Trophoblast cell (in vitro differentiated cells and primary cell): Measurements from ENCODE around the gene PIP5K1C.

ENCODE experiments used
- DNase-seq, 2 donors: peaks; one replicate each; pipeline ENCODE4 v3.0.0-alpha.2; 2016
- H2AFZ ChIP-seq: 2 replicates; pipeline ENCODE4 v1.6.1; 2013; ENCODE audit warnings: low read length, moderate library complexity, mild to moderate bottlenecking; ENCODE audit not compliant: insufficient read depth, poor library complexity
- H2AK5ac ChIP-seq: 2 replicates; pipeline ENCODE4 v1.6.1; 2013; ENCODE audit warnings: mild to moderate bottlenecking, low read length
- H2BK120ac ChIP-seq: 2 replicates; pipeline ENCODE4 v1.6.1; 2013; ENCODE audit warnings: low read length, mild to moderate bottlenecking, moderate library complexity; ENCODE audit not compliant: insufficient read depth, poor library complexity
- H2BK12ac ChIP-seq: 2 replicates; pipeline ENCODE4 v1.6.1; 2013; ENCODE audit warnings: mild to moderate bottlenecking, low read length, moderate library complexity
- H2BK5ac ChIP-seq: 2 replicates; pipeline ENCODE4 v1.6.1; 2013; ENCODE audit warnings: low read length, low read depth, moderate library complexity, mild to moderate bottlenecking; ENCODE audit not compliant: poor library complexity
- H3K14ac ChIP-seq: 2 replicates; pipeline ENCODE4 v1.6.1; 2013; ENCODE audit warnings: mild to moderate bottlenecking, low read length
- H3K18ac ChIP-seq: 2 replicates; pipeline ENCODE4 v1.6.1; 2013; ENCODE audit warnings: mild to moderate bottlenecking, low read length
- H3K23ac ChIP-seq: 2 replicates; pipeline ENCODE4 v1.6.1; 2013; ENCODE audit warnings: low read length
- H3K27ac ChIP-seq: 2 replicates; pipeline ENCODE4 v1.5.1; 2013; ENCODE audit warnings: low read depth, mild to moderate bottlenecking, inconsistent platforms, low read length, moderate library complexity
- H3K27me3 ChIP-seq: 2 replicates; pipeline ENCODE4 v1.6.1; 2013; ENCODE audit warnings: inconsistent platforms, mild to moderate bottlenecking, low read length, moderate library complexity; ENCODE audit not compliant: insufficient read depth
- H3K36me3 ChIP-seq, 2 experiments: 1 replicate in 1 of 2; 2 replicates in 1 of 2; pipeline ENCODE4 v1.6.1; 2013; ENCODE audit warnings: low read length in 2 of 2, mild to moderate bottlenecking in 2 of 2, moderate library complexity in 1 of 2; ENCODE audit not compliant: insufficient read depth in 2 of 2, control insufficient read depth in 1 of 2
- H3K4ac ChIP-seq: 2 replicates; pipeline ENCODE4 v1.6.1; 2013; ENCODE audit warnings: low read depth, mild to moderate bottlenecking, low read length, moderate library complexity
- H3K4me1 ChIP-seq, 2 experiments: 1 replicate in 1 of 2; 2 replicates in 1 of 2; pipeline ENCODE4 v1.6.1; 2013; ENCODE audit warnings: low read length in 2 of 2, mild to moderate bottlenecking in 2 of 2, moderate library complexity in 1 of 2; ENCODE audit not compliant: insufficient read depth in 2 of 2, control insufficient read depth in 1 of 2
- H3K4me2 ChIP-seq: 2 replicates; pipeline ENCODE4 v1.6.1; 2013; ENCODE audit warnings: inconsistent platforms, mild to moderate bottlenecking, low read length, moderate library complexity
- H3K4me3 ChIP-seq: 2 replicates; pipeline ENCODE4 v1.5.1; 2013; ENCODE audit warnings: mild to moderate bottlenecking, low read depth, low read length, inconsistent platforms
- H3K79me1 ChIP-seq: one replicate; pipeline ENCODE4 v1.6.1; 2013; ENCODE audit warnings: low read length
- H3K79me2 ChIP-seq: 2 replicates; pipeline ENCODE4 v1.6.1; 2013; ENCODE audit warnings: low read length, mild to moderate bottlenecking; ENCODE audit not compliant: control insufficient read depth, insufficient read depth, poor library complexity
- H3K9ac ChIP-seq: 2 replicates; pipeline ENCODE4 v1.6.1; 2013; ENCODE audit warnings: mild to moderate bottlenecking, low read length
- H3K9me3 ChIP-seq: 2 replicates; pipeline ENCODE4 v1.6.1; 2013; ENCODE audit warnings: low read depth, mild to moderate bottlenecking, control low read depth, inconsistent platforms, low read length; ENCODE audit not compliant: insufficient read depth
- H4K12ac ChIP-seq: 2 replicates; pipeline ENCODE4 v1.6.1; 2013; ENCODE audit warnings: low read depth, mild to moderate bottlenecking, low read length, moderate library complexity
- H4K8ac ChIP-seq: 2 replicates; pipeline ENCODE4 v1.6.1; 2013; ENCODE audit warnings: low read depth, mild to moderate bottlenecking, low read length, moderate library complexity
- H4K91ac ChIP-seq: one replicate; pipeline ENCODE4 v1.6.1; 2013; ENCODE audit warnings: low read depth, mild to moderate bottlenecking, low read length, moderate library complexity
- WGBS: extraction: QIAGEN DNeasy Blood & Tissue Kit; methylation state at CpG from one replicate; pipeline ENCODE4 v1.1.7; 2013; ENCODE audit warnings: missing lambda C conversion rate; ENCODE audit not compliant: insufficient read length, insufficient coverage; ENCODE audit errors: extremely low coverage; 5-methylcytosine and 5-hydroxymethylcytosine counted together

PIP5K1C gene

DNA sequence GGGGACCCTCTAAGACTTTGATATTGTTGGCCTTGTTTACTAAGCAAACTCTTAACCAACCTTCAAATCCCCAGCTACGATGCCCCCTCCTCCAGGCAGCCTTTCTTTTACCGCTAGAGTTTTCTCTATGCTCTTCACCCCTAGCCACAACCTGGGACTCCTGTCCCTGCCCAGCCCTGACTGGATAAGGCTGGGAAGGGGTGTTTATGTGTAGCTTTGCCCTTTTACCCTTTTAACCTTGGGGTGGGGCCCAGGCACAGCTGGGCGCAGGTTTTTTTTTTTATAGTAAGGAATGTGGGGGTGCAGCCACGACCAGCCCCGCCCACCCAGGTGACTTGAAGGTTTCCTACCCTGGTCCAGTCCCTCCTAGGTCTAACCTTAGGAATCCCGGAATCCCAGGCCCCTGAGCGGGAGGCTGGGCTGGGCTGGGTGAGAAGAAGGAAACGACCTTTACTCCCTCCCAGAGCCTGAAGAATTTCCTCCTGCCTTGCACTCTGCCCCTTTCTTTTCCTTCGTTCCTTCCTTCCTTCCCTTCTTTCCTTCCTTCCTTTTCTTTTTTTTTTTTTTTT lies 20.2 kb upstream of the PIP5K1C start:
- no peak overlapping the region for H3K27ac ChIP-seq
- H2AFZ ChIP-seq: no peak overlapping the region
- no peak overlapping the region for H4K12ac ChIP-seq
- H3K23ac ChIP-seq: no peak overlapping the region
- no peak overlapping the region for H2AK5ac ChIP-seq
- no peaks in the 10 kb centered on the region for H3K9me3 ChIP-seq
- H3K4ac ChIP-seq: no peak overlapping the region
- H3K9ac ChIP-seq: no peak overlapping the region
- no peak overlapping the region for H4K91ac ChIP-seq
- DNase-seq: peak in 1 of 2 donors; percentile 24
- no peaks in the 10 kb centered on the region for H3K27me3 ChIP-seq
- H3K14ac ChIP-seq: no peak overlapping the region
- H3K79me2 ChIP-seq: no peaks in the 10 kb centered on the region
- H4K8ac ChIP-seq: no peak overlapping the region
- H2BK5ac ChIP-seq: no peak overlapping the region
- H3K18ac ChIP-seq: no peak overlapping the region
- WGBS: no CpG with 5 or more reads among the region's 9 CpGs
- peaks cover 4% of the 10 kb centered on the region for H3K79me1 ChIP-seq
- H3K4me1 ChIP-seq: peaks cover 8 to 20% of the 10 kb centered on the region in 2 experiments
- no peak overlapping the region for H2BK120ac ChIP-seq
- H3K4me3 ChIP-seq: no peak overlapping the region
- no peak overlapping the region for H3K4me2 ChIP-seq
- no peaks in the 10 kb centered on the region for H3K36me3 ChIP-seq
- no peak overlapping the region for H2BK12ac ChIP-seq

- Histone ChIP-seq H3K27ac (no peak overlapping the region), H4K8ac (no peak overlapping the region), H3K79me1 (peaks cover 4% of the 10 kb centered on the region), H2AFZ (no peak overlapping the region), H4K12ac (no peak overlapping the region), H3K4me1 (peaks cover 8 to 20% of the 10 kb centered on the region in 2 experiments), H2AK5ac (no peak overlapping the region), H3K9me3 (no peaks in the 10 kb centered on the region), H3K23ac (no peak overlapping the region), H3K27me3 (no peaks in the 10 kb centered on the region), H3K4me3 (no peak overlapping the region), H3K4me2 (no peak overlapping the region), H4K91ac (no peak overlapping the region), H2BK5ac (no peak overlapping the region), H3K14ac (no peak overlapping the region), H3K9ac (no peak overlapping the region), H3K79me2 (no peaks in the 10 kb centered on the region), H2BK12ac (no peak overlapping the region), H3K4ac (no peak overlapping the region), H2BK120ac (no peak overlapping the region), H3K36me3 (no peaks in the 10 kb centered on the region), H3K18ac (no peak overlapping the region)
- WGBS: no CpG with 5 or more reads among the region's 4 CpGs
- no peak for DNase-seq
These were observed 19.6 kb upstream of the PIP5K1C start for GRCh38 chr19:3719868-3720267.

DNA sequence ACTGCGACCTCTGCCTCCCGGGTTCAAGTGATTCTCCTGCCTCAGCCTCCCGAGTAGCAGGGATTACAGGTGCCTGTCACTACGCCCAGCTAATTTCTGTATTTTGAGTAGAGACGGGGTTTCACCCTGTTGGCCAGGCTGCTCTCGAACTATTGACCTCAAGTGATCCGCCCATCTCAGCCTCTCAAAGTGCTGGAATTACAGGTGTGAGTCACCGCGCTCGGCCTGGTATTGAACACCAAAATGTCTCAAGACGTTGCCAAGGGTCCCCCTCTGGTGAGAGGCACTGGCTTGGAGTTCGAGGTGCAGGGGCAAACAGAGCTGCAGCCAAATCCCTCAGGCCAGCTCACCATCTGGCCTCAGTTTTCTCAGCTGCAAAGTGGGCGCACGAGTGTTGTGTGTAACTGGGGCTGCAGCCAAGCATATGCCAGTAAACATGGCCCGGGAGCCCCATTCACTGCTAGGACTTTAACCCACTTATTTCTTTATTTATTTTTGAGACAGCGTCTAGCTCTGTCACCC lies 15.9 kb upstream of the PIP5K1C start:
- Histone ChIP-seq H3K79me1 (no peaks in the 10 kb centered on the region), H3K4me3 (no peak overlapping the region), H3K23ac (no peak overlapping the region), H3K4me1 (peaks cover 0 to 6% of the 10 kb centered on the region in 2 experiments), H3K18ac (no peak overlapping the region), H2BK120ac (no peak overlapping the region), H2BK5ac (no peak overlapping the region), H3K27ac (no peak overlapping the region), H3K4me2 (no peak overlapping the region), H2BK12ac (no peak overlapping the region), H2AFZ (no peak overlapping the region), H3K79me2 (no peaks in the 10 kb centered on the region), H3K9ac (no peak overlapping the region), H3K9me3 (no peaks in the 10 kb centered on the region), H3K36me3 (no peaks in the 10 kb centered on the region), H4K12ac (no peak overlapping the region), H3K27me3 (no peaks in the 10 kb centered on the region), H4K8ac (no peak overlapping the region), H2AK5ac (no peak overlapping the region), H3K14ac (no peak overlapping the region), H3K4ac (no peak overlapping the region), H4K91ac (no peak overlapping the region)
- WGBS: no CpG with 5 or more reads among the region's 16 CpGs
- DNase-seq: no peak

DNA sequence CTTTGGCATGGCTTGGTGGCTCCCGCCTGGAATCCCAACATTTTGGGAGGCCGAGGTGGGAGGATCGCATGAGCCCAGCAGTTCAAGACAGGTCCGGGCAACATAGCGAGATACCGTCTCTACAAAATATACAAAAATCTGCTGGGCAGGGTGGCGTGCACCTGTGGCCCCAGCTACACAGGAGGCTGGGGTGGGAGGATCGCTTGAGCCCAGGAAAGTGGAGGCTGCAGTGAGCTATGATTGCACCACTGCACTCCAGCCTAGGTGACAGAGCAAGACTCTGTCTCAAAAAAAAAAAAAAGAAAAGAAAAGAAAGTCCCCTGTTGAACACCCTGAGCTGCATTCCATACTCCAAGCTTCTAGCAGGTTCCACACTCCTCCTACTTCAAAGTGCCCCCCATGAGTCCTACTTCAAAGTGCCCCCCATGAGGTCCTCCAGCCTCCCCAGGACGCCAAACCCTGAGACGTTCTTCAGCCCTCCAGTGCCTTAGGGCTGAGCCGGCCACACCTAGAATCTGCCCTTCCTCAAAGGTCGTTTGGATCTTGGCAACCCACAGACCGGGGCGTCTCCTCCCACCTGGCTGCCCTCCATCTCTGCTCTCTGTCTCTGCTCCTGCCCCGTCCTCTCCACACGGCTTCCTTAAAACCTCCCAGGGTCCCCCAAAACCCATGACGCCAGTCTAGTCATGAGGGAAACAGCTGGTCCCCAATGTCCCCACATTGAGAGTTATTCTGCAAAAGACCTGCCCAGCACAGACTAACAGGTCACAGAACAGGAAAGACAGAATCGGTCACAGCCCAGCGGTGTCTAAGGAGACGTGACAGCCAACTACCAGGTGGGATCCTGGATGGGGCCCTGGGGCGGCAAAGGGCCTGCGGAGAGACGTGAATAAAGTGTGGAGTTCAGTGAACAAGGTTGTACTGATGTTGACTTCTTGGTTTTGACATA lies 12.7 kb upstream of the PIP5K1C start:
- H2AK5ac ChIP-seq: no peak overlapping the region
- no peak overlapping the region for H2BK12ac ChIP-seq
- H3K27ac ChIP-seq: no peak overlapping the region
- no peak overlapping the region for H3K4ac ChIP-seq
- H3K9me3 ChIP-seq: no peaks in the 10 kb centered on the region
- no peak for DNase-seq
- no peak overlapping the region for H3K23ac ChIP-seq
- H3K27me3 ChIP-seq: no peaks in the 10 kb centered on the region
- no peak overlapping the region for H3K14ac ChIP-seq
- no peak overlapping the region for H3K4me2 ChIP-seq
- no peak overlapping the region for H3K4me3 ChIP-seq
- no peak overlapping the region for H3K18ac ChIP-seq
- no peak overlapping the region for H4K8ac ChIP-seq
- H3K4me1 ChIP-seq: no peaks in the 10 kb centered on the region
- H4K91ac ChIP-seq: no peak overlapping the region
- no peak overlapping the region for H2BK120ac ChIP-seq
- no peaks in the 10 kb centered on the region for H3K36me3 ChIP-seq
- H4K12ac ChIP-seq: no peak overlapping the region
- H3K79me2 ChIP-seq: no peaks in the 10 kb centered on the region
- H2BK5ac ChIP-seq: no peak overlapping the region
- H3K79me1 ChIP-seq: no peaks in the 10 kb centered on the region
- no CpG with 5 or more reads among the region's 23 CpGs for WGBS
- no peak overlapping the region for H3K9ac ChIP-seq
- no peak overlapping the region for H2AFZ ChIP-seq
